Astrocyte (in vitro differentiated cells and primary cell): ENCODE measurements around the gene CYP2U1.

Experiments used
- EZH2 ChIP-seq: IDR thresholded peaks from 2 replicates; pipeline ENCODE4 v1.6.1; 2012; ENCODE audit warnings: mild to moderate bottlenecking, low read length, inconsistent platforms; ENCODE audit not compliant: insufficient read depth
- TF ChIP-seq, protein P1 (sequence below): IDR thresholded peaks from 2 replicates; pipeline ENCODE4 v1.5.1; 2011; ENCODE audit warnings: low read depth, mild to moderate bottlenecking, inconsistent platforms, low read length, moderate library complexity; ENCODE audit not compliant: insufficient read depth

DNA sequence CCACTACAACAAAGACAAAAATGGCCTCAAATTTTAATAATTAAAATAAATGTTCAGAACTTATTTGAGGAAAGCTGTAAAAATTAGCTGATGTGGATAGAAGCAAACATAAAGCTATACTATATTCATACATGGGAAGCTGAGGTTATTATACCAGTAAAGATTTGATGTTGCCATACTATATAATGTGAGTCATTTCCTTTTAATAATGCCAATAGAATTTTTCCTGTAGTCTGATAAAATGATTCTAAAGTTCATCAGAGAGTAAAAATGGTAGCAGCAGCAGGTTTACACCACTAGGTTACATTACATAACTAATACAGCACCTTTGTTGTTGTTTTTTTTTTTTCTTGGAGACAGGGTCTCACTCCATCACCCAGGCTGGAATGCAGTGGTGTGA lies 45.5 kb upstream of the CYP2U1 start:
- TF ChIP-seq, protein P1, sequence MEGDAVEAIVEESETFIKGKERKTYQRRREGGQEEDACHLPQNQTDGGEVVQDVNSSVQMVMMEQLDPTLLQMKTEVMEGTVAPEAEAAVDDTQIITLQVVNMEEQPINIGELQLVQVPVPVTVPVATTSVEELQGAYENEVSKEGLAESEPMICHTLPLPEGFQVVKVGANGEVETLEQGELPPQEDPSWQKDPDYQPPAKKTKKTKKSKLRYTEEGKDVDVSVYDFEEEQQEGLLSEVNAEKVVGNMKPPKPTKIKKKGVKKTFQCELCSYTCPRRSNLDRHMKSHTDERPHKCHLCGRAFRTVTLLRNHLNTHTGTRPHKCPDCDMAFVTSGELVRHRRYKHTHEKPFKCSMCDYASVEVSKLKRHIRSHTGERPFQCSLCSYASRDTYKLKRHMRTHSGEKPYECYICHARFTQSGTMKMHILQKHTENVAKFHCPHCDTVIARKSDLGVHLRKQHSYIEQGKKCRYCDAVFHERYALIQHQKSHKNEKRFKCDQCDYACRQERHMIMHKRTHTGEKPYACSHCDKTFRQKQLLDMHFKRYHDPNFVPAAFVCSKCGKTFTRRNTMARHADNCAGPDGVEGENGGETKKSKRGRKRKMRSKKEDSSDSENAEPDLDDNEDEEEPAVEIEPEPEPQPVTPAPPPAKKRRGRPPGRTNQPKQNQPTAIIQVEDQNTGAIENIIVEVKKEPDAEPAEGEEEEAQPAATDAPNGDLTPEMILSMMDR, result no peak
- TF ChIP-seq EZH2, result no peak
